Body of pancreas (tissue), 4 donors: ENCODE results near the gene PRSS56. TPM values are rescaled to one million over a fixed set of nuclear protein-coding genes. Genes with fewer than 3 reads are reported as not detected.

Experiments
- ATAC-seq: fragments of 150-250 bp; one replicate; pipeline ENCODE4 v1.9.1; 2016
- DNase-seq, 4 donors: peaks; one replicate each; pipeline ENCODE4 v3.0.0-alpha.2; 2019
- H3K27ac ChIP-seq, 4 donors: fragments of 200-600 bp; sonication (generic); 1 replicate in 3 of 4; 2 replicates in 1 of 4; pipeline versions ENCODE4 v1.5.1 to v1.6.1; 2016 to 2019; ENCODE audit warnings: mild to moderate bottlenecking in 1 of 4, mixed read lengths in 1 of 4, moderate library complexity in 1 of 4
- H3K27me3 ChIP-seq, 2 donors: fragments of 200-600 bp; sonication (generic); one replicate each; pipeline ENCODE4 v1.6.0; 2016; ENCODE audit warnings: mild to moderate bottlenecking in 1 of 2
- H3K36me3 ChIP-seq, 2 donors: fragments of 200-600 bp; sonication (generic); replicated peaks in 1 of 2; 2 replicates each; pipeline ENCODE4 v1.5.1; 2016; ENCODE audit warnings: low read depth in 2 of 2; ENCODE audit not compliant: insufficient read depth in 1 of 2
- H3K4me1 ChIP-seq: fragments of 200-600 bp; sonication (generic); one replicate; pipeline ENCODE4 v1.6.0; 2016
- H3K4me3 ChIP-seq, 2 donors: fragments of 200-600 bp; sonication (generic); 1 replicate in 1 of 2; 2 replicates in 1 of 2; pipeline ENCODE4 v1.5.1; 2016 to 2019
- H3K9me3 ChIP-seq, 3 donors: fragments of 200-600 bp; sonication (generic); 1 replicate in 2 of 3; 2 replicates in 1 of 3; pipeline ENCODE4 v1.5.1; 2016
- POLR2A ChIP-seq, 3 donors: fragments of 450-650 bp; IDR thresholded peaks; one replicate each; pipeline ENCODE4 v1.6.1; 2016; ENCODE audit warnings: antibody characterized with exemption in 3 of 3, mild to moderate bottlenecking in 2 of 3
- WGBS, 2 donors: methylation state at CpG; one replicate each; pipeline ENCODE4 v1.1.5; 2017; 5-methylcytosine and 5-hydroxymethylcytosine counted together
- intact Hi-C: fragments of 100-400 bp; cut with DNase I; formaldehyde crosslinking; loops from one replicate; pipeline ENCODE4 v1.15.1; 2023
- total RNA-seq, 2 donors: library from RNA; depleted of rRNA; stranded (reverse); fragments of >200 nt; gene quantifications; one replicate each; pipeline ENCODE4 v1.1.0, GENCODE V29; 2016
- TF ChIP-seq, protein P1 (sequence below), 7 experiments: fragments of 450-650 bp in 4 of 7; fragments of 200-600 bp in 3 of 7; sonication (generic) in 3 of 7; IDR thresholded peaks; one replicate each; pipeline ENCODE4 v1.5.1; 2016 to 2019; ENCODE audit warnings: antibody characterized with exemption in 7 of 7

PRSS56 gene
- total RNA-seq, 2 donors from 2014 or later = not detected

DNA sequence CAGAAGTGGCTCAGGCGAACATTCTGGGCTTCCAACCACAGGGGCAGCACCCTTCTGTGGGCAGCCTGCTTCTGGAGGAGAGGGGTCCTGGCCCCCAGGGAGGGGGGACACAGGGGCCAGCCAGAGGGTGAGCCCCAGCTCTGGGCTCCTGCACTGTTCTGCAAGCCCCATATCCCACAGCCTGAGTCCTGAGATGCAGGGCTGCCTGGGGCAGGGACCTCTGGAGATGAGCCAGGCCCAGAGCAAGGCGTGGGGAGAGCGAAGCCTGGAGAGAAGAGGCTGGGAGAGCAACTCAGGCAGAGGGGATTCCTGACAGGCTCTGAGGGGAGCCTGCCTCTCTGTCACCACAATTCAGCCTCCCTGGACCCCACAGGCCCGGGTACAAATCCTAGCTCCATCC lies 13.5 kb upstream of the PRSS56 start:
- Histone ChIP-seq H3K27me3 (peaks cover 0 to 6% of the 10 kb centered on the region in 2 donors), H3K4me1 (peaks cover 14% of the 10 kb centered on the region), H3K27ac (no peak overlapping the region), H3K36me3 (no peaks in the 10 kb centered on the region), H3K9me3 (no peaks in the 10 kb centered on the region), H3K4me3 (no peak overlapping the region)
- WGBS, 2 donors = 82 to 90% methylated on average over 2 to 4 of the region's 4 CpGs
- no peak for TF ChIP-seq POLR2A (IDR thresholded peaks at IDR 0.05)
- TF ChIP-seq, protein P1, sequence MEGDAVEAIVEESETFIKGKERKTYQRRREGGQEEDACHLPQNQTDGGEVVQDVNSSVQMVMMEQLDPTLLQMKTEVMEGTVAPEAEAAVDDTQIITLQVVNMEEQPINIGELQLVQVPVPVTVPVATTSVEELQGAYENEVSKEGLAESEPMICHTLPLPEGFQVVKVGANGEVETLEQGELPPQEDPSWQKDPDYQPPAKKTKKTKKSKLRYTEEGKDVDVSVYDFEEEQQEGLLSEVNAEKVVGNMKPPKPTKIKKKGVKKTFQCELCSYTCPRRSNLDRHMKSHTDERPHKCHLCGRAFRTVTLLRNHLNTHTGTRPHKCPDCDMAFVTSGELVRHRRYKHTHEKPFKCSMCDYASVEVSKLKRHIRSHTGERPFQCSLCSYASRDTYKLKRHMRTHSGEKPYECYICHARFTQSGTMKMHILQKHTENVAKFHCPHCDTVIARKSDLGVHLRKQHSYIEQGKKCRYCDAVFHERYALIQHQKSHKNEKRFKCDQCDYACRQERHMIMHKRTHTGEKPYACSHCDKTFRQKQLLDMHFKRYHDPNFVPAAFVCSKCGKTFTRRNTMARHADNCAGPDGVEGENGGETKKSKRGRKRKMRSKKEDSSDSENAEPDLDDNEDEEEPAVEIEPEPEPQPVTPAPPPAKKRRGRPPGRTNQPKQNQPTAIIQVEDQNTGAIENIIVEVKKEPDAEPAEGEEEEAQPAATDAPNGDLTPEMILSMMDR (IDR thresholded peaks at IDR 0.05) = no peak
- no peak for ATAC-seq
- intact Hi-C loops = no loop called here
- no peak for DNase-seq

DNA sequence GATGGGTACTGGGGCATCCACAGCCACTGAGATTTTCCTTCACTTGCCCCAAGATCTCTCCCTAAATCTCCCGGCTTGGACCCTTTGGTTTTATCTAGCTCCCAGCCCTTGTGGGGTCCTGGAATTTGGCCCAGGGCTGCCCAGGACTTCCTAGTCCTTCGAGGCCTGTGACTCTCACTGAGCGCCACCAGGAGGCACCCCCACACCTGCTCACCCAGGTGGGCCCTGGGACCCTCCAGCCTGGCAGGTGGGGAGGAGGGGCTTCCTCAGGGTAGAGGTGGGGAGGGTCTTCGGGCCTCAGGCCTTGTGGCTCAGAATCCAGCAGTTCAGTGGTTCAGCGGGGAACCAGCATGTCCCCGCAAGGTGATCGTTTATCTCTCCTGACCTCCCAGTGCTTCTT lies 11.9 kb upstream of the PRSS56 start:
- no peak overlapping the region for H3K4me3 ChIP-seq
- H3K27me3 ChIP-seq = peaks cover 0 to 5% of the 10 kb centered on the region in 2 donors
- WGBS, 2 donors = 65 to 80% methylated on average over 2 to 7 of the region's 7 CpGs
- DNase-seq = no peak
- no peaks in the 10 kb centered on the region for H3K36me3 ChIP-seq
- ATAC-seq = no peak
- peaks cover 2% of the 10 kb centered on the region for H3K4me1 ChIP-seq
- TF ChIP-seq, protein P1 (IDR thresholded peaks at IDR 0.05) = no peak
- no peak for TF ChIP-seq POLR2A (IDR thresholded peaks at IDR 0.05)
- intact Hi-C loops = no loop called here
- no peaks in the 10 kb centered on the region for H3K9me3 ChIP-seq
- no peak overlapping the region for H3K27ac ChIP-seq

DNA sequence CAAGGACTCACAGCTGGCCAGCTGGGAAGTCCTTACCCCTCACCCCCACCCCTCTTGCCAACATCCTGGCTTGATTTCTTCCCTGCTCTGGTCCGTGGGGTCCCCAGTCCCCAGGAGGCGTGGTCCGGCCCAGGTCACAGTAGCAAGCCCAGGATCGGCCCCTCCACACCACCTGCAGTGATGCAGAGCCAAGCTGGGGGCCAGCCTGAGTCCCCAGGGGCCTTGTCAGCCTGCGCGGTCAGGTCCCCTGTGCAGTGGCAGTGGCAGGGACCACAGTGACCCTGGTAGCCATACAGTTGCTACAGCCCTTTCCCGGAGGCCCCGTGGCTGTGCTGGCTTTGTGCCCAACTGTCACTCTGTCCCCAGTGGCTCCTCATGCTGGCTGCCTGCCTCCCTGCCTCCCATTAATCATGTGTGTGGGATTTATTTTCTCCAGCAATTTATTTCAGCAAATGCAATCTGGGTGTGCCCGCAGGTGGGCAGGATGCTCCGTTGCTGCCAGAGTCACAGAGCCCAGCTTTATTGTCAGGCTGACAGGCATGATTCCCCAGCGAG lies 8.8 kb upstream of the PRSS56 start:
- TF ChIP-seq, protein P1 (IDR thresholded peaks at IDR 0.05) = no peak
- no peak for TF ChIP-seq POLR2A (IDR thresholded peaks at IDR 0.05)
- ATAC-seq (no peak), DNase-seq (peak in 3 of 4 donors; percentile 39 to 52 (median 48))
- intact Hi-C loops = no loop called here
- no peak overlapping the region for H3K4me3 ChIP-seq
- no peaks in the 10 kb centered on the region for H3K4me1 ChIP-seq
- no peak overlapping the region for H3K27ac ChIP-seq
- H3K36me3 ChIP-seq = no peaks in the 10 kb centered on the region
- 26 to 41% methylated on average over 6 to 11 of the region's 11 CpGs for WGBS, 2 donors
- no peaks in the 10 kb centered on the region for H3K9me3 ChIP-seq
- H3K27me3 ChIP-seq = no peaks in the 10 kb centered on the region

DNA sequence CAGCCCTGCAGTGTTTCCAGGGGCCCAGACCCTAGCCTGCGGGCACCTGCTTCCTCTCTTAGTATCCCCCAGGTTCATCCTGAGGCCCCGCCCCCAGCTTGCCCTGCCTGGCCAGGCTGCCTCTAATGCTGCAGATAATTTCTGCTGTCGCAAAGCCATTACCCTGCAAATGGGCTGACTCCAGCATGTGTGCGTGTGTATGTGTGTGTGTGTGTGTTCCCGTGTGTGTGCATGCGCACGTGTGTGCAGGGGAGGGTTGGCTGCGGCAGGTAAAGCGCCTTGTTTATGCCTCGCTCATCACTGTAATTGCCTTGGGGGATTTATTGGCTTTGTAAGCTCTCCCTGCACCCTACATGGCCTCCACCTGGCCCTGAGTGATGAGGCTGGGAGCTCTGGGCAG lies 7.6 kb upstream of the PRSS56 start:
- 74 to 88% methylated on average over 4 to 10 of the region's 10 CpGs for WGBS, 2 donors
- intact Hi-C loops = no loop called here
- Histone ChIP-seq H3K27me3 (no peaks in the 10 kb centered on the region), H3K36me3 (no peaks in the 10 kb centered on the region), H3K9me3 (no peaks in the 10 kb centered on the region), H3K4me3 (no peak overlapping the region), H3K4me1 (no peaks in the 10 kb centered on the region), H3K27ac (no peak overlapping the region)
- ATAC-seq (no peak), DNase-seq (no peak)
- TF ChIP-seq, protein P1 (IDR thresholded peaks at IDR 0.05) = no peak
- no peak for TF ChIP-seq POLR2A (IDR thresholded peaks at IDR 0.05)

DNA sequence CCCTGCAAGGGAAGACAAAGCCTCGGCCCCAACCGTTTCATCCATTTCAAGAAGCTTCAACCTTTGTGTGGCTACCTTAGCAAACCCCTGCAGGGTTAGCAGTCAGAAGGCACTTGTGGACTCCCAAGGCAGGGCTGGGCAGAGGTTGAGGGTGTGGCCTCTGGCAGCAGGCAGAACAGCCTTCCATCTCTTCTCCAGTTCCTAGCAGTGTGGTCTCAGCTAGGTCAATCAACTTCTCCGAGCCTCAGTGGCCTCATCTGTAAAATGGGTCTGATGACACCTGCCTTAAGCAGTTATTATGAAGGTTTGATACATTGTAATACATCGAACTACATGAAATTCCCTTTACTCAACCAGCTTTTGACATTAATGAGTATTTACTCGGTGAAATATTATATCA lies 6.8 kb upstream of the PRSS56 start:
- intact Hi-C loops = no loop called here
- Histone ChIP-seq H3K4me1 (no peaks in the 10 kb centered on the region), H3K9me3 (no peaks in the 10 kb centered on the region), H3K4me3 (no peak overlapping the region), H3K27ac (no peak overlapping the region), H3K27me3 (no peaks in the 10 kb centered on the region), H3K36me3 (no peaks in the 10 kb centered on the region)
- 57 to 63% methylated on average over 5 of the region's 5 CpGs for WGBS, 2 donors
- DNase-seq (no peak), ATAC-seq (no peak)
- TF ChIP-seq, protein P1 (IDR thresholded peaks at IDR 0.05) = no peak
